H1 (cell line): ENCODE data around the gene TBRG4. TPM values are rescaled to one million over a fixed set of nuclear protein-coding genes. Genes with fewer than 3 reads are reported as not detected.

ENCODE experiments used
- CTCF ChIA-PET: fragments of 300-600 bp; sonication (Branson Sonifier 250); formaldehyde crosslinking; loops from one replicate; lab custom pipeline; 2021; ENCODE audit not compliant: partially characterized antibody; lab: Charles Lee
- POLR2A ChIA-PET: fragments of 300-600 bp; sonication (Branson Sonifier 250); formaldehyde crosslinking; loops from one replicate; lab custom pipeline; 2021; ENCODE audit warnings: inconsistent platforms; ENCODE audit not compliant: partially characterized antibody; lab: Charles Lee
- DNase-seq, 2 experiments: peaks; one replicate each; pipeline versions ENCODE4 v3.0.0 to v3.0.0-alpha.2; 2010 to 2022; ENCODE audit warnings: low spot score in 2 of 2, low read depth in 1 of 2, mixed read lengths in 1 of 2
- FAIRE-seq: peaks from 2 replicates; lab custom pipeline; 2011; peaks lifted over from hg19 to GRCh38; lab: Jason Lieb, UNC
- H2AFZ ChIP-seq: 2 replicates; pipeline ENCODE4 v1.8.1; 2012; ENCODE audit warnings: low read length, inconsistent platforms
- H2AK5ac ChIP-seq: 2 replicates; pipeline ENCODE4 v1.6.1; 2013; ENCODE audit warnings: low read depth, low read length
- H2BK120ac ChIP-seq: replicated peaks from 2 replicates; pipeline ENCODE3; 2013; ENCODE audit warnings: low read depth, low read length, inconsistent platforms
- H2BK12ac ChIP-seq: 2 replicates; pipeline ENCODE4 v1.6.1; 2013; ENCODE audit warnings: low read depth, low read length
- H2BK15ac ChIP-seq: 2 replicates; pipeline ENCODE4 v1.6.1; 2013; ENCODE audit warnings: low read length
- H2BK20ac ChIP-seq: 2 replicates; pipeline ENCODE4 v1.6.1; 2013; ENCODE audit warnings: low read length
- H2BK5ac ChIP-seq: 2 replicates; pipeline ENCODE4 v1.6.1; 2013; ENCODE audit warnings: low read depth, low read length
- H3K14ac ChIP-seq: 2 replicates; pipeline ENCODE4 v1.6.1; 2013; ENCODE audit warnings: inconsistent platforms; ENCODE audit not compliant: insufficient read length
- H3K18ac ChIP-seq: 2 replicates; pipeline ENCODE4 v1.6.1; 2013; ENCODE audit warnings: low read length; ENCODE audit errors: extremely low read depth
- H3K23ac ChIP-seq: 2 replicates; pipeline ENCODE4 v1.6.1; 2013; ENCODE audit warnings: inconsistent platforms; ENCODE audit not compliant: insufficient read length
- H3K23me2 ChIP-seq: 2 replicates; pipeline ENCODE4 v1.6.1; 2013; ENCODE audit warnings: low read depth, low read length
- H3K27ac ChIP-seq: 2 replicates; pipeline ENCODE4 v1.6.1; 2011; ENCODE audit warnings: low read depth, low read length, inconsistent platforms
- H3K27me3 ChIP-seq, 4 experiments: replicated peaks in 1 of 4; 1 replicate in 1 of 4; 2 replicates in 3 of 4; pipeline versions ENCODE4 v1.6.1 to v1.8.1; 2011 to 2013; ENCODE audit warnings: low read length in 3 of 4, mild to moderate bottlenecking in 3 of 4, inconsistent platforms in 2 of 4, mixed read lengths in 2 of 4, moderate library complexity in 1 of 4; ENCODE audit not compliant: control insufficient read depth in 3 of 4, insufficient read depth in 3 of 4; ENCODE audit errors: extremely low read depth in 1 of 4
- H3K36me3 ChIP-seq, 4 experiments: 2 replicates each; pipeline versions ENCODE4 v1.6.1 to v1.8.1; 2011 to 2013; ENCODE audit warnings: mild to moderate bottlenecking in 4 of 4, low read length in 3 of 4, moderate library complexity in 2 of 4, control low read depth in 1 of 4, inconsistent platforms in 1 of 4; ENCODE audit not compliant: insufficient read depth in 4 of 4, control insufficient read depth in 2 of 4
- H3K4ac ChIP-seq: replicated peaks from 2 replicates; pipeline ENCODE3; 2013; ENCODE audit warnings: low read length, low read depth, mixed read lengths, inconsistent platforms; ENCODE audit not compliant: insufficient read length
- H3K4me1 ChIP-seq, 4 experiments: replicated peaks in 1 of 4; 1 replicate in 1 of 4; 2 replicates in 3 of 4; pipeline versions ENCODE4 v1.6.1 to v1.8.1; 2011 to 2013; ENCODE audit warnings: low read length in 3 of 4, inconsistent platforms in 2 of 4, mixed read lengths in 1 of 4; ENCODE audit not compliant: insufficient read depth in 4 of 4, control insufficient read depth in 3 of 4
- H3K4me2 ChIP-seq, 2 experiments: 2 replicates each; pipeline versions ENCODE4 v1.6.1 to v1.8.1; 2011 to 2013; ENCODE audit warnings: low read depth in 2 of 2, low read length in 2 of 2, control low read depth in 1 of 2, inconsistent platforms in 1 of 2, mild to moderate bottlenecking in 1 of 2; ENCODE audit not compliant: insufficient read depth in 1 of 2
- H3K4me3 ChIP-seq, 4 experiments: fragments of 200-600, 300-600 bp in 1 of 4; sonication (generic), shearing (Covaris generic), sonication (Bioruptor Twin) in 1 of 4; 2 replicates each; pipeline versions ENCODE4 v1.5.1 to v1.8.1; 2011 to 2016; ENCODE audit warnings: low read length in 4 of 4, low read depth in 3 of 4, control low read depth in 2 of 4, inconsistent platforms in 2 of 4, mild to moderate bottlenecking in 2 of 4, mixed read lengths in 1 of 4, moderate library complexity in 1 of 4; ENCODE audit not compliant: insufficient read depth in 2 of 4; ENCODE audit errors: extremely low read depth in 1 of 4
- H3K56ac ChIP-seq: replicated peaks from 2 replicates; pipeline ENCODE3; 2013; ENCODE audit warnings: low read depth, mild to moderate bottlenecking, mixed read lengths, low read length, inconsistent platforms; ENCODE audit not compliant: insufficient read length
- H3K79me1 ChIP-seq: 2 replicates; pipeline ENCODE4 v1.6.1; 2013; ENCODE audit warnings: low read depth, low read length, control low read depth
- H3K79me2 ChIP-seq, 2 experiments: 2 replicates each; pipeline versions ENCODE4 v1.6.1 to v1.8.1; 2012 to 2013; ENCODE audit warnings: low read length in 2 of 2, mild to moderate bottlenecking in 2 of 2, inconsistent platforms in 1 of 2; ENCODE audit not compliant: insufficient read depth in 2 of 2, control insufficient read depth in 1 of 2
- H3K9ac ChIP-seq, 4 experiments: replicated peaks in 1 of 4; 1 replicate in 1 of 4; 2 replicates in 3 of 4; pipeline versions ENCODE4 v1.6.1 to v1.8.1; 2011 to 2013; ENCODE audit warnings: low read depth in 3 of 4, low read length in 3 of 4, control low read depth in 2 of 4, mild to moderate bottlenecking in 2 of 4, moderate library complexity in 2 of 4, inconsistent platforms in 1 of 4; ENCODE audit errors: extremely low read depth in 1 of 4
- H3K9me3 ChIP-seq, 2 experiments: 2 replicates each; pipeline versions ENCODE4 v1.6.1 to v1.8.1; 2012 to 2013; ENCODE audit warnings: mild to moderate bottlenecking in 2 of 2, moderate library complexity in 2 of 2, control low read depth in 1 of 2, inconsistent platforms in 1 of 2, low read depth in 1 of 2, low read length in 1 of 2, mixed read lengths in 1 of 2; ENCODE audit not compliant: insufficient read depth in 2 of 2
- H4K20me1 ChIP-seq, 2 experiments: replicated peaks in 1 of 2; 2 replicates each; pipeline versions ENCODE3 to v1.8.1; 2011 to 2013; ENCODE audit warnings: inconsistent platforms in 2 of 2, low read length in 2 of 2, mild to moderate bottlenecking in 1 of 2; ENCODE audit not compliant: insufficient read depth in 2 of 2, control insufficient read depth in 1 of 2
- H4K5ac ChIP-seq: 2 replicates; pipeline ENCODE4 v1.6.1; 2013; ENCODE audit warnings: low read length, low read depth, mixed read lengths, inconsistent platforms; ENCODE audit not compliant: insufficient read length
- H4K8ac ChIP-seq: 2 replicates; pipeline ENCODE4 v1.8.0; 2013; ENCODE audit warnings: mild to moderate bottlenecking, moderate library complexity, low read length, inconsistent platforms; ENCODE audit not compliant: insufficient read depth; ENCODE audit errors: extremely low read depth
- H4K91ac ChIP-seq: replicated peaks from 2 replicates; pipeline ENCODE3; 2013; ENCODE audit warnings: low read length, mixed read lengths, inconsistent platforms; ENCODE audit not compliant: insufficient read length
- JUN ChIP-seq: IDR thresholded peaks from 2 replicates; pipeline ENCODE4 v1.6.1; 2011; ENCODE audit warnings: low read depth, mild to moderate bottlenecking, improper control_type of control experiment, low read length
- KDM5A ChIP-seq: fragments of 200-600 bp; IDR thresholded peaks from 2 replicates; pipeline ENCODE4 v1.7.1; 2012; ENCODE audit warnings: mild to moderate bottlenecking, low read length, inconsistent platforms, mixed read lengths
- NANOG ChIP-seq: IDR thresholded peaks from 2 replicates; pipeline ENCODE4 v1.6.1; 2011; ENCODE audit warnings: low read length, low read depth, mild to moderate bottlenecking, inconsistent platforms; ENCODE audit not compliant: insufficient read depth, poor library complexity, severe bottlenecking
- RAD21 ChIP-seq, 2 experiments: IDR thresholded peaks in 1 of 2; conservative IDR thresholded peaks in 1 of 2; 2 replicates each; pipeline ENCODE4 v1.6.1; 2011; ENCODE audit warnings: low read depth in 2 of 2, low read length in 2 of 2, improper control_type of control experiment in 1 of 2, inconsistent platforms in 1 of 2, mild to moderate bottlenecking in 1 of 2, moderate library complexity in 1 of 2
- RBBP5 ChIP-seq: IDR thresholded peaks from 2 replicates; pipeline ENCODE4 v1.7.1; 2012; ENCODE audit warnings: low read depth, mild to moderate bottlenecking, inconsistent platforms, low read length, moderate library complexity, borderline replicate concordance
- SP2 ChIP-seq: IDR thresholded peaks from 2 replicates; pipeline ENCODE4 v1.6.1; 2012; ENCODE audit warnings: mild to moderate bottlenecking, low read length, inconsistent platforms
- TAF7 ChIP-seq: optimal IDR thresholded peaks from 2 replicates; pipeline ENCODE3; 2011; ENCODE audit warnings: low read depth, mild to moderate bottlenecking, inconsistent platforms, low read length, moderate library complexity, borderline replicate concordance
- ZNF274 ChIP-seq: IDR thresholded peaks from 2 replicates; pipeline ENCODE4 v1.7.0; 2012; ENCODE audit warnings: low read length, borderline replicate concordance; ENCODE audit errors: extremely low read depth
- WGBS, 2 experiments: shearing (Covaris generic) in 1 of 2; methylation state at CpG; one replicate each; pipeline versions ENCODE4 v1.1.6 to v1.1.7; 2013 to 2015; ENCODE audit warnings: low lambda C conversion rate in 2 of 2, mixed read lengths in 2 of 2, inconsistent platforms in 1 of 2, low coverage in 1 of 2, missing lambda C conversion rate in 1 of 2; ENCODE audit not compliant: insufficient replicate concordance in 2 of 2, insufficient coverage in 1 of 2, insufficient read length in 1 of 2; ENCODE audit errors: extremely low coverage in 1 of 2, missing lambda C conversion rate in 1 of 2; 5-methylcytosine and 5-hydroxymethylcytosine counted together
- polyA plus RNA-seq, 7 experiments: library from polyadenylated mRNA; depleted of rRNA in 3 of 7; stranded (reverse) in 5 of 7; unstranded in 2 of 7; fragments of >200 nt in 5 of 7; fragments of 200-250 nt in 2 of 7; gene quantifications; 1 replicate in 5 of 7; 2 replicates in 1 of 7; 4 replicates in 1 of 7; pipeline versions ENCODE4 v1.2.1 to v1.2.3, GENCODE V29; 2011 to 2013; ENCODE audit warnings: missing spikeins in 2 of 7, mixed read lengths in 2 of 7
- total RNA-seq: library from RNA; stranded (reverse); fragmentation: NEBNext Ultra II Directional; extraction: Animal tissue kit (Norgen Biotek cat#: 25700); gene quantifications from 2 replicates; pipeline ENCODE4 v1.2.1, GENCODE V29; 2021
- TF ChIP-seq, protein P1 (sequence below), 3 experiments: IDR thresholded peaks; 1 replicate in 2 of 3; 2 replicates in 1 of 3; pipeline versions ENCODE4 v1.5.1 to v1.6.1; 2011; ENCODE audit warnings: low read length in 3 of 3, mild to moderate bottlenecking in 3 of 3, inconsistent platforms in 2 of 3, low read depth in 1 of 3, moderate library complexity in 1 of 3; ENCODE audit not compliant: insufficient read depth in 1 of 3; ENCODE audit errors: control extremely low read depth in 1 of 3

TBRG4 gene
- total and polyA plus RNA-seq, 2 of the 8 experiments (the other 6 are each of a cell fraction or from before 2014, with no cell fraction given) = 110 to 137 TPM

DNA sequence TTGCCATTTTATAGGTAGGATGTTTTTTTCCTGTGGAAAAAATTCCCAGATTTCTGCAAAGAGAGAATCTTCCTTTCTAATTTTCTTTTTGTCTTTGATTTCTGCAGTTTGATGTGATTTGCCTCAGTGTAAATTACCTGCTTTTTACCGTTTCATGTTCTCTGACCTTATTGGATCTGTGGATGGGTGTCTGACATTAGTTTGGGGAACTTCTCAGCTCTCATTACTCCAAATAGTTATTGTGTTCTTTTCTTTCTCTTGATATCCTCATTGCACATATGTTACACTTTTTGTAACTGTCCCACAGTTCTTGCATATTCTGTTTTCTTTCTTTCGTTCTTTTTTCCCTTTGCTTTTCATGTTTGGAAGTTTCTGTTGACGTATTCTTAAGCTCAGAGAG is 51.2 kb downstream of the TBRG4 start:
- no peak overlapping the region for H4K8ac ChIP-seq
- no peak overlapping the region for H3K14ac ChIP-seq
- peaks cover 2 to 3% of the 10 kb centered on the region in 2 experiments for H4K20me1 ChIP-seq
- no peak overlapping the region for H2BK5ac ChIP-seq
- no peak overlapping the region for H3K23ac ChIP-seq
- H4K91ac ChIP-seq = no peak overlapping the region
- no peak overlapping the region for H2BK20ac ChIP-seq
- 86% methylated on average over 3 of the region's 3 CpGs; no CpG with 5 or more reads in 1 of the 2 experiments for WGBS, 2 experiments
- H2AK5ac ChIP-seq = no peak overlapping the region
- no peaks in the 10 kb centered on the region for H3K9me3 ChIP-seq
- H2BK120ac ChIP-seq = no peak overlapping the region
- no peak overlapping the region for H3K4ac ChIP-seq
- H2BK12ac ChIP-seq = no peak overlapping the region
- no peak overlapping the region for H3K18ac ChIP-seq
- no peak for DNase-seq
- no peaks in the 10 kb centered on the region for H3K23me2 ChIP-seq
- no peak overlapping the region for H2AFZ ChIP-seq
- H3K27ac ChIP-seq = no peak overlapping the region
- no peaks in the 10 kb centered on the region for H3K4me1 ChIP-seq
- TF ChIP-seq ZNF274 (no peak), JUN (no peak), TAF7 (no peak), RBBP5 (no peak), RAD21 (IDR thresholded peaks at IDR 0.05 in 1 of 2, conservative IDR thresholded peaks at IDR 0.05 in 1 of 2; ENCODE audit: low read depth in 2 of 2, low read length in 2 of 2) (no peak), KDM5A (no peak), NANOG (no peak), SP2 (no peak)
- TF ChIP-seq, protein P1, sequence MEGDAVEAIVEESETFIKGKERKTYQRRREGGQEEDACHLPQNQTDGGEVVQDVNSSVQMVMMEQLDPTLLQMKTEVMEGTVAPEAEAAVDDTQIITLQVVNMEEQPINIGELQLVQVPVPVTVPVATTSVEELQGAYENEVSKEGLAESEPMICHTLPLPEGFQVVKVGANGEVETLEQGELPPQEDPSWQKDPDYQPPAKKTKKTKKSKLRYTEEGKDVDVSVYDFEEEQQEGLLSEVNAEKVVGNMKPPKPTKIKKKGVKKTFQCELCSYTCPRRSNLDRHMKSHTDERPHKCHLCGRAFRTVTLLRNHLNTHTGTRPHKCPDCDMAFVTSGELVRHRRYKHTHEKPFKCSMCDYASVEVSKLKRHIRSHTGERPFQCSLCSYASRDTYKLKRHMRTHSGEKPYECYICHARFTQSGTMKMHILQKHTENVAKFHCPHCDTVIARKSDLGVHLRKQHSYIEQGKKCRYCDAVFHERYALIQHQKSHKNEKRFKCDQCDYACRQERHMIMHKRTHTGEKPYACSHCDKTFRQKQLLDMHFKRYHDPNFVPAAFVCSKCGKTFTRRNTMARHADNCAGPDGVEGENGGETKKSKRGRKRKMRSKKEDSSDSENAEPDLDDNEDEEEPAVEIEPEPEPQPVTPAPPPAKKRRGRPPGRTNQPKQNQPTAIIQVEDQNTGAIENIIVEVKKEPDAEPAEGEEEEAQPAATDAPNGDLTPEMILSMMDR (IDR thresholded peaks at IDR 0.05; ENCODE audit: control extremely low read depth in 1 of 3, insufficient read depth in 1 of 3, low read depth in 1 of 3, low read length in 3 of 3) = no peak
- no peak overlapping the region for H3K56ac ChIP-seq
- H3K36me3 ChIP-seq = peaks cover 0 to 4% (median 3%) of the 10 kb centered on the region in 4 experiments; a peak in 5 of 8 replicates
- no peak overlapping the region for H2BK15ac ChIP-seq
- H3K27me3 ChIP-seq = no peaks in the 10 kb centered on the region
- no peak overlapping the region for H3K9ac ChIP-seq
- ChIA-PET POLR2A (no interaction called here), CTCF (interaction anchor here (1.3 kb wide), 1 partner anchor 11 kb away, joined by 3 read pairs; no protein-coding TSS in a partner anchor)
- no peak overlapping the region for H3K4me3 ChIP-seq
- no peak overlapping the region for H4K5ac ChIP-seq
- H3K4me2 ChIP-seq = no peak overlapping the region
- no peaks in the 10 kb centered on the region; the same call in 1 of the 2 replicates for H3K79me1 ChIP-seq
- FAIRE-seq = no peak
- H3K79me2 ChIP-seq = peaks cover 0 to 3% of the 10 kb centered on the region in 2 experiments; a peak in 1 of 4 replicates
